ENCODE measurements around the gene PLEKHG4B. TPM values are rescaled to one million over a fixed set of nuclear protein-coding genes. Genes with fewer than 3 reads are reported as not detected.

PLEKHG4B gene
- total and polyA plus RNA-seq, 2 donors from 2014 or later = 0.13 to 0.37 TPM

GRCh38 chr5:110270-110888 lies 18.4 kb downstream of the PLEKHG4B start:
- DNase-seq = no peak
- Histone ChIP-seq H3K27me3 (ENCODE audit: control insufficient read depth, insufficient read depth, low read length) (no peaks in the 10 kb centered on the region), H3K4me1 (ENCODE audit: control insufficient read depth in 2 of 3, insufficient read depth in 2 of 3, low read depth in 1 of 3, low read length in 3 of 3) (no peaks in the 10 kb centered on the region), H3K27ac (ENCODE audit: low read depth in 2 of 2, low read length in 2 of 2) (no peak overlapping the region), H3K36me3 (ENCODE audit: control insufficient read depth in 2 of 3, insufficient read depth in 3 of 3, low read length in 3 of 3) (peaks cover 0 to 1% (median 0%) of the 10 kb centered on the region in 3 donors), H3K9ac (ENCODE audit: low read length in 3 of 3) (no peak overlapping the region), H3K4me3 (ENCODE audit: low read length in 3 of 3) (no peak overlapping the region), H3K9me3 (ENCODE audit: control insufficient read depth in 2 of 3, insufficient read depth in 1 of 3, low read length in 3 of 3) (no peaks in the 10 kb centered on the region)
- no peak for FAIRE-seq
- intact Hi-C loops (cut with DNase I) = no loop called here
- TF ChIP-seq CTCF (IDR thresholded peaks at IDR 0.05; ENCODE audit: borderline replicate concordance, extremely low read depth, insufficient read depth) = no peak

- Histone ChIP-seq H3K9me3 (ENCODE audit: control insufficient read depth in 2 of 3, insufficient read depth in 1 of 3, low read length in 3 of 3) (no peaks in the 10 kb centered on the region), H3K27me3 (ENCODE audit: control insufficient read depth, insufficient read depth, low read length) (no peaks in the 10 kb centered on the region), H3K4me1 (ENCODE audit: control insufficient read depth in 2 of 3, insufficient read depth in 2 of 3, low read depth in 1 of 3, low read length in 3 of 3) (no peaks in the 10 kb centered on the region), H3K9ac (ENCODE audit: low read length in 3 of 3) (no peak overlapping the region), H3K4me3 (ENCODE audit: low read length in 3 of 3) (no peak overlapping the region), H3K36me3 (ENCODE audit: control insufficient read depth in 2 of 3, insufficient read depth in 3 of 3, low read length in 3 of 3) (peaks cover 0 to 4% (median 0%) of the 10 kb centered on the region in 3 donors), H3K27ac (ENCODE audit: low read depth in 2 of 2, low read length in 2 of 2) (no peak overlapping the region)
- FAIRE-seq (no peak), DNase-seq (no peak)
- intact Hi-C loops (cut with DNase I) = no loop called here
- TF ChIP-seq CTCF (IDR thresholded peaks at IDR 0.05; ENCODE audit: borderline replicate concordance, extremely low read depth, insufficient read depth) = no peak
Measured at GRCh38 chr5:111171-111570, 19.2 kb downstream of the PLEKHG4B start.

GRCh38 chr5:119486-120097 lies 27.6 kb downstream of the PLEKHG4B start:
- no peak for FAIRE-seq
- H3K36me3 ChIP-seq (ENCODE audit: control insufficient read depth in 2 of 3, insufficient read depth in 3 of 3, low read length in 3 of 3) = peaks cover 0 to 4% (median 0%) of the 10 kb centered on the region in 3 donors

More at GRCh38 chr5:119486-120097, 27.6 kb downstream of the PLEKHG4B start:
- no peak for TF ChIP-seq CTCF (IDR thresholded peaks at IDR 0.05; ENCODE audit: borderline replicate concordance, extremely low read depth, insufficient read depth)
- H3K4me1 ChIP-seq (ENCODE audit: control insufficient read depth in 2 of 3, insufficient read depth in 2 of 3, low read depth in 1 of 3, low read length in 3 of 3) = no peaks in the 10 kb centered on the region
- H3K4me3 ChIP-seq (ENCODE audit: low read length in 3 of 3) = no peak overlapping the region
- intact Hi-C loops (cut with DNase I) = no loop called here
- peaks cover 0 to 8% (median 7%) of the 10 kb centered on the region in 3 donors for H3K9me3 ChIP-seq (ENCODE audit: control insufficient read depth in 2 of 3, insufficient read depth in 1 of 3, low read length in 3 of 3)
- H3K27me3 ChIP-seq (ENCODE audit: control insufficient read depth, insufficient read depth, low read length) = no peaks in the 10 kb centered on the region
- DNase-seq = no peak
- no peak overlapping the region for H3K27ac ChIP-seq (ENCODE audit: low read depth in 2 of 2, low read length in 2 of 2)
- no peak overlapping the region for H3K9ac ChIP-seq (ENCODE audit: low read length in 3 of 3)
